Activated CD4-positive, CD25-positive, alpha-beta regulatory T cell treated with anti-CD3 and anti-CD28 coated beads, Interleukin-2, amount 50 U/mL, for 24 hours (primary cell): Measurements from ENCODE around the gene DGKB.

Experiments
- ATAC-seq, 2 donors: fragments of 150-1000 bp; cut with Tn5 transposase; one replicate each; pipeline ENCODE4 v1.10.0; 2021; ENCODE audit warnings: mild to moderate bottlenecking in 1 of 2, moderate library complexity in 1 of 2

DGKB gene

DNA sequence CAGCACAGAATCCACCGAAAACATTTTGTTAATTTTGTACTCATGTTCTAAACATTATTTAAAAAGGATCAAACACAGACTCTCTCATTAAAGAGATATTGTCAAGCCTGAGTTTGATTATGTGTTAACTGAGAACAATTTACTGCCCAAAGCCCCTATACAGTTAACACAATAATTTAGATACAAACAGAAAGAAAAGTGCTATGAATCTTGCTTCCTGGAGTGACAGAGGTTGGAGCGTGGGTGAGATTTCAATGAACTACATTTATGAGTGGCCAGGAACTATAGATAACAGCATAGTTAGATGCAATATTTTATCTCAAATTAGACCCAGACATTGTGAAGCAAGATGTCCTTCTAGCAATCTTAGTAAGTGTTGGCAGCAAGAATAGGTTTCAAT lies 464.2 kb downstream of the DGKB start:
- ATAC-seq: no peak

DNA sequence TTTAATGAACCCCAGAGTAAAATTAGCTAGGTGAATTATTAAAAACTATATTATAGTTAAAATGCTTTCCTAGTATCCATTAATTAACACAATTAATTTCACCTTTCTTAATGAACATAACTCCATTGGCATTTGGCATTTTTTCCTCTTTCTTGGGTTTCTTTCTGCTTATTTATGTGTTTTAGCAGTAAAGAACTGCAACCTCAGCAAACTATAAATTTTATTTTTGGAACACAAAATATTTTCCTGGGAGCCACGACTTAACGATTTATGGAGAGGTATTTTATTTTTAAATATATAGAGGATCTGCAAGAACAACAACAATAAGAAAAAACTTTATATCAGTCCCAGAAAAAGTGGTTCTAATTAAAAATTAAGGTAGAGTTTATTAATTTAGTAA lies 465.7 kb downstream of the DGKB start:
- no peak for ATAC-seq

DNA sequence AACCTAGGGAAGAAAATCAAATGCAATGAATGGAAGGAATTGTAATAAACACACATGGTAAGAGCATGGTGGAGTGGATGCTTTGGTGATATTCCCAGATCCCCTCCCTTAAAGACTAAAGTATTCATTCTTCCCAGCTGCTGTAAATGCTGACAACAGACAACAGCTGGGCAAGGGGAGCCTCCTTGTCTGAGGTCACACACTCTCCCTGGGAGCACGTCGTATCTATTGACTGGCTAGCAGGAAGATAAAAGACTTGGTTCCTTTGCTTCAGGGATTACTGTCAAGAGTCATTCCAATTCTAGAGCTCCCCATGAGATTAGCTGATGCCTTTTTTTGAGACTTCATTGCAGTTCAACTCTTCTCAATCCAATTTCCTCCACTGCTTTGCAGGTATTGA lies 469.6 kb downstream of the DGKB start:
- no peak for ATAC-seq

DNA sequence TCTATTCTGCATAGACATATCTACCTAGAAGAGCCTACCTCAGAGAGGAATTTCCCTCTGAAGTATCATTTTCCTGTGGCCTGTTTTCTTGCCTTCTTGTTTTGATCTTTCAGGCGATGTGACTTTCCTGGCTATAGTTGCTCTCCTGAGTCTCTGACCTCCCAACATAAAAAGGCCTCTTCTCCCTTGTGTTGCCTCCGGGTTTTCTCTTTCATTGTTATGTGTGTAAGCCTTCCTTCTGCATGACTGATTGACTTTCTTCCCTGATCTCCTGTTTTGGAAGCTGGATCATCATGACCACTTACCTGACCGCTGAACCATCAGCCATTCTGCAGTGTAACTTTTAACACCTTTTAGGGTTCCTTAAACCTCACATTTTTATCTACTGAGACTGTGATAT lies 471.6 kb downstream of the DGKB start:
- ATAC-seq: no peak

DNA sequence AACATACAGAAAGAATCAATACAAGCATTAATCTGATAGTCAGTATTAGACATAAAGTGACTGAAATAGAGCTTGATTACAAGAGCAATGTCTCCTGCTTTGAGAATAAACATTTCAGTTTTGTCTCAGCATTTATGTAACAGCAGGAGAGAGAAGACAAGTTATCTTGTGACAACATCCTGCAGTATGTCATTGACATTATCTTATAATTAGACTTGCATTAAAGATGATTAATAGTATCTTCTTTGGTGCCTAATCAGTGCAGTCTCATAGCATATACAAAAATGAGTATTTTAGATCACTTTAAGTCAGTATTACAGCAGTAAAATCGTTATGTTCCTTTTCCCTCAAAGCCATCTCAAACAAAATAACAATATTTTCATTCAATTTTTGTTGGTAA lies 477.0 kb downstream of the DGKB start:
- ATAC-seq: no peak

DNA sequence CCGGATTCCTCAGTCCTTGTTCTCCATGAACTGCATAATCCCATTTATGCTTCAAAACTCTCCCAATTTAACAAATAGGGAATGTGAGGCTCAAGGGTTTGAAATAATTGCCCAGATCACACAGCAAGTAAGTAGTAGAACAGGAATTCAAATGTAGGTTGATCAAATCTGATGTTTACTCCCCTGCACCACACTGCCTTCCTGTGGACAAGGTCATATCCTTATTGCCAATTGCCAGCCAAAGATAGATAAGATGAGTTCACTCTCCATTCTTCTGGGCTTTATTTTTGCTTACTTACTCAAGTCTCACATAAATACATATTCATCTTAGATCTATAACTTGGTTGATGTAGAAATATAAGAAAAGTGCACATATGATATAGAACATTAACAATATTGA lies 477.9 kb downstream of the DGKB start:
- no peak for ATAC-seq

DNA sequence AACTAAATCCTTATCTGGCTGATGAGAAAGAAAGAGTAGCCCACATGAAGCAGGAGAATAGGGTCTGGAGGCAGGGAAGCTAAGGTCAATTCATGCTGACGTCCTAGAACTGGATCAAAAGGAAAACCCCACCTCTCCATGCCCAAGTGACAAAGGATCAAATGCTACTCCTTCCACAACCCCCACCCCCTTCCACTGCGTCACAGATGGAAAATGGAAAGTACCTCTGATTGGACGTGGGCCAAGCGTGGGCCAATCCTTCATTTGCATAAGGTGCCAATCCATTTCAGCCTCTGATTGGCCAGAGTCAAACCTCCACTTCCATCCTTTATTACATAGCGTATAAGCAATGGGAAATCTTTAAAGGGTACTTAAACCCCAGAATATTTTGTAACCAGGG lies 481.8 kb downstream of the DGKB start:
- ATAC-seq: no peak

DNA sequence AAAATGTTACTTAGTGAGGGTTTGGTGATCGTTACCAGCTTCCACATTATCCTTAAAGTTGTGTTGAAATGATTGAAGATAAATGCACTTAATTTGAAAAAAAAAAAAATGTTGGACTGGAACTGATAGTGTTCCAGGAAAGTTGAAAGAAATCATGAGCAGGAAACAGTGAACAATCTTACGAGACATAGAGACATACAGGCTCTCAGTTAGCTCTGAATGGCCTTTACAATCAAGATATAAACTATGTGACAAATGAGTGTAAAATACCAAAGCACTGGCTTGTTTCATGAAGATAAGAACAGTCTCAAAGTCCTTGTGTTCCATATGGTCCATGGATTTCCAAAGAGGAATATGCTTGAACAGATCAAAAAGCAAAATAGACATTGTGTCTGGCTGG lies 483.0 kb downstream of the DGKB start:
- no peak for ATAC-seq

DNA sequence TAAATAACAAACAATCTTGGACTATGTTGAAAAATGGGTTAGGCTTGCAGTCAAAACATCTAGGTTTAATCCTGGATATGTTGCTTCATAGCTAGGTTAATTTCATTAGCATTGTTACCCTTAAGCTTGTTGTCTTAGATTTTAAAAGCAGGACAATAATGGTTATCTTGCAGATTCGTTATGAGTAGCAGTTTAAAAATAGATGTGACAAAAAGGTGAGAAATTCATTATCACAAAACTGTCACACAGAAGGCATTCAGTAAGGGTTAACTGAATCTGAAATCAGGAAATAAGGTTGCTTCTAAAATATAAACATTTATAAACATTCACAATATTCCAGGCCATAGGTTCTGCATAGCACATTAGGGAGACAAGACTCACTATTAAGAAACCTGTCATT lies 483.9 kb downstream of the DGKB start:
- ATAC-seq: no peak

DNA sequence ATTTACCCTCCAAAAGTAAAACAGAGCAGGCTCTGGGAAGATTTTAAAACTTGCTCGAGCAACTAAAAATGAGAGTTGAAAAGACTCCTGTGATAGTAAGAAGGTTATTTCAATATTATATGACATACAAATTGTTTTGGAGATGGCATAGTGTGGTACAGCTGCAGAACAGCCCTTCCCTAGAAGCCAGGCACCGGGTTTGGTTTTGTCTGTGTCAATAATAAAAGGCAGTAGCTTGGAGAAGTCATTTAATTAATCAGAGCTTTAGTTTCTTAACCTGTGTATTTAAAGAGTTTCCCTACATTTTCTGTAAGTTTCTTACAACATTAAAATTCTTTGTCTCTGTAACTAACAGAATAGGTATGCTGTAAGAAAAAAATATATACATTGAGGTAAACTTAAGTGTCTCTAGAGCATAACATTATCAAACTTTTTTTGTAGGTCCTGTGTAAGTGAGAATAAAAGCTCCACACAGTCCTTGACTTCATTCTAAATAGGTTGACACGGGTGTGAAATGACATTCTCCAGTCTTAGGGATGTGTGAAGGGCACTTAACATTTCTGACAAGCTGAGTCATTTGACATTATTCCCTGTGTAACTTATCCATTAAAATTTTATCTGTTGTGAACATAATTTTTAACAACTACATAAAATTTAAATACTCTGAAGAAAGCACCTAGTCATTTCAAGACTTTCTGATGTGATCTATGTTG lies 488.1 kb downstream of the DGKB start:
- ATAC-seq: no peak

DNA sequence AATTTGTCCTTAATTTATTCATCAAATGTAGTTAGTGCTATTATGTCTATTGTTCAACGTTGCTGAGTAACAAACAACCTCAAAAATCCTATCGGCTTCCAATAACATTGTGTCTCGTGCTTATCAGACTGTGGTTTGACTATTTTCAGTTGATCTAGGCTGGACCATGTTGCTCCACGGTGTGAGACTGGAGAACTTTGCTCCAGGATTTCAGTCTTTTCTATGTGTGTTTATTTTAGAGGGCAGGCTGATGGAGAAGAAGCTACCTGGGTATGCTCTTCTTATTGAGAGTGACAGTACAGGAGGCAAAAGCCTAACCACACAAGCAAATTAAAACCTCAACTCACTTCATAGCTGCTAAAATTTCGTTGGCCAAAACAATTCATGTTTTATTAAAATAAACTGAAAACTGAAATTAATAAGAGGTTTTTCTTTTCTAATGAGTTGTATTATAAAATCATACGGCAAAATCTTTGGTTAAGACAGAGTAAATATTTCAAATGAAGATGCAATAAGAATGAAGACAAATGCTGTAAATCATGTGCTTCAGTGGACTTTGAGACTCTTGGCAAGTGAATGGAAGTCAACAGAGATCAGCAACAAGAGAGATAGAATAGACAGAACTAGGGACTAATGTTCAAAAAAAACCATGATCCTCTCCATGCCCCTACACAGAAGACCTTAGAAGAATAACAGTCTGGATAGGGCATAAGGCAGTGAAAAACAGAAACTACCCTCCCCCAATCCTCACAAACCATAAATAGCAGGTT lies 495.1 kb downstream of the DGKB start:
- no peak for ATAC-seq

DNA sequence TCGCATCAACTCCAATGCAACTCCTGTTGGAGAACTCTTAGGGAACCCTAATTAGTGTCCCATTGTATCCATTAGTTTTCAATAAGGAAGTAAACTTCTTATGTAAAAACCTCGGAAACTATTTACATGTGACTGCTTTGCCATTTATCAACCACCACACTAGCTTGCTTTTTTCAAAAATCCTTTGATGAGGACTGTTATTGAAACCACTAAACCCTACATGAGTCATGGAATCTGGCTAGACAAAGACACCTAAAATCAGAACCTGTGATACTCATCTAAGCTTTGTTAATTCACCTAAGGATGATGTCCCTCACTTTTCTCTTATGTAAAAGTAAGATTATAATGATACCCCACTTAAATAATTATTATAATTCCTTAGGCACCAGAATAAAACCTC lies 499.0 kb downstream of the DGKB start:
- no peak for ATAC-seq

DNA sequence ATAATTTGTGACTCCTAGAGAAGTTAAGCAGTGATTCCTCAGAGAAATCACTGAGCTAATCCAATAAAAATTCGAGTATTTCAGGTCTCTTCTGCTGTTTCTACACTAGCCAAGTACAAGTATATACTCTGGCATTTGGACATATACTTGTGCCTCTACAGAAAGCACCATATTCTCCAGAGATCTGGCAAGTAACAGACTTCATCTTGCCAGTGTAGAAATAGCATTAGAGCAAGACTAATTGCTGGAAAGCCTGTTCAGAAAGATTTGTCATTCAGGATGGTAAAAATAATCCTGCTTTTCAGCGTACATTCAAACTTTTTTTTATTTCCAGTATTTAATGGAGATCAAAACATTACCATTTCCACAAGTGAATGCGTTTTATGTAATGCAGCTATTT lies 502.3 kb downstream of the DGKB start:
- no peak for ATAC-seq

DNA sequence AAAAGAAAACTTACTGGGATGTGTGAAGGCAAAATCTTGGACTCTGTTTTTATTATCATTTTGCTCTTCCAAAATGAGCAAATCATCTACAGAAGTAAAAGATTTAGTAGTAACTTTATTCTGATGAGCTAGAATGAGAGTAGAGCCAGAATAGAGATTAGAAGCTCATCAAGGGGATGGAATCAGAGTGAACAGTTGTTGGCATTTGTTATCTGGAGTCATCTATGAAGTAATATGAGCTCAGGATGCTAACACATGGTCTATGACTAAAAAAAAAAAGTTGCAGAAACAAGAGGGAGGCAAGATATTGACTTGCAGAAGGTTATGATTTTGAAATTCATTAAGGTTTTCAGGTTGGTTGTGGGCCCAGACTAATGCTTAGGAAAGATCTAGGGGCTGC lies 504.0 kb downstream of the DGKB start:
- ATAC-seq: no peak

DNA sequence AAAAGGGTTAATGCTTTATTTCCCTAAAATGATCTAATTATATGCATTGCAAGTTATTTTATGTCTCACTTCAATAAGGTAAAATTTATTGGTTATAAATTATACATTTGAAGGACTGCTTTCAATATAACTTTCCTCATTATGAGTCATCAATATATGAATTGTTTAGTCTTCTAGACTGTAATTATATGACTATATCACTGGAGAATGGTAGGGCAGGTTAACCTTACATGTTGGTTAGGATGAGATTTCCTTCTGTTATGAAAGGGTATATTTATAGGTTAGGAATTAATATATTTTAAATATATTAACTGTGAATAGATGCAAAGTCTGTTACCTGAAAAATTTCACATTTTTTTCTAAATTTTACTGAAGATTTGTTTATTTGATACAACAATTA lies 506.7 kb downstream of the DGKB start:
- ATAC-seq: no peak

DNA sequence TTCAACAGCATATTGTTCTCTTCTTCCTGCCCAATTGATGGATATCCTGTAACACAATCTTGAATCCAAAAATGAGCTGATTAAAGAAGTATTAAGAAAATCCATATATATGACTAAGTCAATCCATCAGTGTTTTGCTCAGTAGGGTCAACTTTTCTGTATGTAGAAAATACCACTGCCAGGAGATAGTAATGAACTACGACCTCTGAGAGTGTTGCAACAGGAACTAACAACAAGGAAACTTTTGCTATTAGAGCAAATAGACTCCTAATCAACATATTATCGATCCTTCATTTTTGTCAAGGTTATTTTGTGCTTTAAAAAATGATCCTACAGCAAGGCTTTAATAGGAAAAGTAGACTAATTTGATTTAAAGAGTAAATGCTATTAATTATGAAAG lies 507.8 kb downstream of the DGKB start:
- ATAC-seq: no peak

DNA sequence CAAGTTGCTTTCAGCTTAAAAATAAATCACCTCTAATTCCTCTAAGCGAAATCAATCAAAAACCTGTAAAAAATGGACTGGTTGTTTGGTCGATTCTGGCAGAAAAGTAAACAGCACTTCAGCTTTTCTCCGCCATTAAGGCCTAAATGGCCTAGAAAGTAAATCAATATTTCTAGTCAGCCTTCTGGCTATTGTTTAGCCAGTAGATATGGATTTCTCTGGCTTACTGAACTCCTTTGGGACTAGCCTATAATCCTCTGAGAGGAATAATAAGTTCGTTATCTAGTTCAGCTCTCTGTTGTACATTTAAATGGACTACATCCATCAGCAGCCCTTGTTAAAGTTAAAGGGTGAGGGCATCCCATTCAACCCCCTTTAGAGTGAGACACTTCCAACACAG lies 513.0 kb downstream of the DGKB start:
- ATAC-seq: no peak

DNA sequence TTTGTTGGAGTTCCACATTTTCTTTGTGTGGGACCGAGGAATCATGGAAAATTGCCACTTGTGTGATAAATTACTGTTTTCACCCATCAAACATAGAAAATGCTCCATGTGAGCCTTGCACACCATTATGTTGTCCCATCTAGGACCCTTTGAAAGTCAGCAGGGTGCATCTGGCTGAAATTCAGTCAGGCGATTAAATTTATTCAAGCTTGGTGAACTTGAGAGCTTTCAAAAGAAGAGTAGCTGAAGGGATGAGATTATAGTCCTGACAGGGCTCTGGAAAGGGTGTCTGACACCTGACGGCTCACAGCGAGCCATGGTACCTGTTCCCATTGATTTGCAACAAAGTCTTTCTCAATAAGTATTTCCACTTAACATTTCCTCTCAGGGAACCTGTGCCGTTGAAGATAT lies 513.4 kb downstream of the DGKB start:
- ATAC-seq: no peak

DNA sequence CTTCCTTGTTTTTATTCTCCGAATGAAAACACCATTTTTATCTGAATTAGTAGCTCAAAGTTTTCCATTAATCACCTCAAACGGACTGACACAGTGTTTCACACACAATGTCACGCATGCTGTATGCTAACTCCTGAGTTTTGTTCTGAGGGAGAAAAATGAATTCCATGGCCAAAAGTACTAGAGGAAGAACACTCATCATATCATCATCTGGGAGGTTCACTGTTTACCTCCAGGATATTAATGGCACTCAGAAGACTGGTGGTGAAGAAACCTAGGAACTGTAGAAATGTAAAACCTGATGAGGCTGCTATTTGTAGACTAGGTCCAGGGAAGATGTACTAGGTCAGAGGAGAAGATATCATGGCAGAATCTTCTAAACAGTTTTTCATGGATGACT lies 517.5 kb downstream of the DGKB start:
- ATAC-seq: no peak

DNA sequence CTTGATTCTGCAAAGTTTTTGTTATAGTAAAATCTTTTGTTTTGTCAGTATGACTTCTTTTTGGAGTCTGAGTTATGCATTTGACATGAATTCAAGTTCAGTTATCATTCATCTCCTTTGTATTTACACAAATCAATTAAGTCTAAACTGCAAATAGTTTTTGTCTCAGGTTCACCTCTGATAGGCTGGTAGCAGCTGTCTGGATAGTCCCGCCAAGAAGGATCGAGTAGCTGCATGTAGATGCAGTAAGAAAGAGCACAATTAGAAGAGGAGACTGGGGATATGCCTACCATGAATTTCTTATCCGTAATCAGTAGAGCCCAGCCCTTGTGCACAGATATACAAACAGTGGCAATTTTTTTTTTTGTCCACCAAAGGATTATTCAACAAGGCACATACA lies 520.6 kb downstream of the DGKB start:
- ATAC-seq: no peak

DNA sequence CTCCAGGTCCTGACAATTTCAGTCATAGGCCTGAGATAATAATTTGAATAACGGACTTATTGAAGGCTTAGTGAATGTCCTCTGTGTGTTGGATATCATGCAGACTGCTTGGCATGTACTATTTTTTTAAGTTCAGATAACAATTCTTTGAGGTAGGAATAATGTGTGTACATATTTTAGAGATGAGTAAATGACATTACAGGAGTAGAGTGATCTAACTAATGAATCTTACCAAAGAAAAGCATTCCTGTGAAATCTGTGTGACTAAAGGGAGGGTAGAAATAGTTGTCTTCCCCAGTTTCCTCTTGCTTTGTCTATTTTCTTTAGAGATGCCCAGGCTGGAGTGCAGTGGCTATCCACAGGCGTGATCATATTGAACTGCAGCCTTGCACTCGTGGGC lies 521.2 kb downstream of the DGKB start:
- ATAC-seq: no peak

DNA sequence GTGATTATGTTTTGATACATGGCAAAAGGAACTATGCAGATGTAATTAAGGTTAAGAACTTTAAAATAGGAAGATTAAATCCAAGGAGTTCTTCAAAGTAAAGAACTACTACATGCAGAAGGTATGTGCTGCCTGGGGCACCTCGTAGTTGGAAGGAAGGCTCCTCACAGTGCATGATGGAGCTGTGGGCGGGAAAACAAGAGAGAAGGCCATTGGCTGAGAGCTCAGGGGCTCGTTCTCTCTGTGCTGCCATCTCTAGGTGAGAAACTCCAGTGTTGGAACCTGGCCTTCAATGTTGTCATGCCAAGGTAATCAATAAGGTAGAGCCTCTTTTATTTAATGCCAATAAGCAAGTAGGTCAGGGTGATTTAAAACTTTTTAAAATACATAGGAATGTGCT lies 521.7 kb downstream of the DGKB start:
- ATAC-seq: no peak

DNA sequence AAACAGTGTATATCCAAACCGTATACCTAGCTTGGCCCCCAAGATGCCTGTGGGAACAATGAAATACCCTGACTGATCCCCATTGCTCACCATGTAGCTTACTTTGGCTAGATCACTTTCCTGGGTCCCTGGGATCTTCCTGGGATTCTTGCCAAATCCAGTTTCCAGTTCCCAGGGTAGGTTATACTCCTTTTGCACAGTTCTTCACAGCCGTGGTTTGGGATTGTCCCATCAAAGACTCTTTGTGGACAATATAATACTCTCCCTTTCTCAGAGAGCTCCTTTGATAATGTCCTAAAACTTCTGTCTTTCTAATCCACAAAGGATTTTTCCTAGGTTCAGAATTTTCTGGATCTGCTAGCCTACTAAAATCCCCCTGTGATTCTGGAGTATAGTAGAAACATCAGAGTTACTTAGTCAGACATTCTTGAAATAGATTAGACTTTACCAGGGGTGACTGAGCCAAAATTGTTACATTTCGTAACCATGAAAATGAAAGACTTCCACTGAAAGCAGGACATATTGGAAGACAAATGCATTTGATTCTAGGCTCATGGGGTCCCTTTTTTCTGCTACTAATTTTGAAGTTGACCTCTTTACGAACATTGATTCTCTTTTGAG lies 524.8 kb downstream of the DGKB start:
- no peak for ATAC-seq

DNA sequence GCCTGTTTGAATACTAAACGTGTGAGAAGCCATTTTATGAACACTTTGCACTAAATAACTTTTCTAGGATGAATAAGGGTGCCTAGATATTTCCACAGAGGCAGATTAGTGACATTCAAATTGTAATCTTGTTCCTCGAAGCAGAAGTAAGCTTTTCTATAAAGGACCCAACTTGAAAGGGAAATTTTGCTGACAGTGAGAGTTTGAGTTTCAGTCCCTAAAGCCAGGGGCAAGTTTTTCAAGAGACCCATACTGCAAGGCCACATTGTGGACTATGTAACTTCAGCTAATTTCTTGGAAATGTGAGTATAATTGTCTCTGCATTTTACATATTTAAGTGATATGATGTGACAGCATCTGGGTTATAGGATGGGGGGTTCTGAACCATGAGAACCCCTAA lies 525.8 kb downstream of the DGKB start:
- no peak for ATAC-seq
